Measurements from ENCODE around the gene SYT3. TPM values are rescaled to one million over a fixed set of nuclear protein-coding genes. Genes with fewer than 3 reads are reported as not detected.

The SYT3 gene
- total and polyA plus RNA-seq, 2 donors (not counting 3 experiments of a cell fraction or from before 2014, with no cell fraction given), result 0.11 to 0.53 TPM

DNA sequence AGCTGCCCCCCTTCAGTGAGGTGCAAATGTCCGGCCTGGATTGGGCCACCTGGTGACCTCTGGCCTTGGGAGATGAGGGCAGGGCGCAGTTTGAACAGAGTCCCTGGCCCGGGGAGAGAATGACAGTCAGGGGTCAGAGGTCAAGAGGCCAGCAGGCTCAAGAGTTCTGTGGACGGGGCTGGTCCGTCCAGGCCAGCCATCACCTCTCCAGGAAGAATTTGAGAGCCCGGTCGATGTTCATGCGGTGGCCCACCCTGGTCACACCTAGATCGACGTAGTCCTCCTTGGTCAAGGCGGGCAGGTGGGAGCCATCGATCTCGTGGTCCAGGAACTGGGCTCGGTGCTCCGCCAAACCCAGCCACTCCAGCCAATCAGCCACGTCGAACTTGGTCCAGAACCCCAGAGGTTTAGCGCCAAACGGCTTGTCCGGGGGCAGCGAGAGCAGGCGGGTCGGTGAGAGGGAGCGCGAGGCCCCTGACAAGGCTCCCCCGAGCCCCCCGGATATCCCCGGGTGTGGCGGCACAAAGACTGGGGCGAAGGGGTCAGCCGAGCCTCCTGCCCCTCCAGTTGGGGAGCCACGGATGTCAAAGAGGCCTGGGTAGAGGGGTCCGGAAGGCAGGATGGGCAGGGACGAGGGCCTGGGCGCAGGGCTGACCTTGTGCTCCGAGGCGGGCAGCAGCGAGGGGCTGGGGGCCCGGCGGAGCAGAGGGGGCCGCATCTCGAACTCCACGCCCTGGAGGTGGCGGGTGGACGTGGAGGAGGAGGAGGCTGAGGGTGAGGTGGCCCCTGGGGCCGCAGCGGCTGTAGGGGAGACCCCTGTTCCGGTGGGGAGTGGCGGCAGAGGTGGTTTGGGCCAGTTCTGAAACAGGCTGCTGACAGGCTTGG is 22.3 kb upstream of the SYT3 start:
- dilution Hi-C loops (cut with MboI; ENCODE audit: extremely low pct_ligation_motif_present, low sequenced_read_pairs) (no loop called here), intact Hi-C loops (cut with micrococcal nuclease) (no loop called here)
- FAIRE-seq (no peak), DNase-seq (ENCODE audit: low read depth, low spot score) (no peak)
- no peaks in the 10 kb centered on the region for H3K9me1 ChIP-seq (replicated peaks; ENCODE audit: control insufficient read depth, extremely low read depth, insufficient read depth, low read length)
- no peak overlapping the region for H3K4me2 ChIP-seq (ENCODE audit: insufficient read depth, low read length)
- no peak overlapping the region for H3K9ac ChIP-seq (replicated peaks; ENCODE audit: extremely low read depth, insufficient read depth, low read length)
- H3K4me3 ChIP-seq (replicated peaks in 1 of 3; ENCODE audit: insufficient read depth in 1 of 3, low read depth in 1 of 3, low read length in 3 of 3), result no peak overlapping the region
- CTCF ChIA-PET, result no interaction called here
- no peak overlapping the region for H2AFZ ChIP-seq (ENCODE audit: low read depth, low read length)
- POLR2A ChIA-PET, result no interaction called here
- H3K79me2 ChIP-seq (ENCODE audit: control insufficient read depth, insufficient read depth, low read length), result no peaks in the 10 kb centered on the region
- no peaks in the 10 kb centered on the region for H4K20me1 ChIP-seq (replicated peaks; ENCODE audit: control insufficient read depth, extremely low read depth, insufficient read depth, low read length)
- peaks cover 11% of the 10 kb centered on the region for H3K4me1 ChIP-seq (ENCODE audit: control insufficient read depth, extremely low read depth, insufficient read depth, low read length)
- peaks cover 7 to 13% of the 10 kb centered on the region in 2 experiments for H3K27me3 ChIP-seq (ENCODE audit: control insufficient read depth in 2 of 2, insufficient read depth in 2 of 2, low read length in 2 of 2)
- BruUV-seq (replicated peaks), result no TSS peak
- no peak overlapping the region for H3K27ac ChIP-seq (ENCODE audit: insufficient read depth, low read depth, low read length)
- TF ChIP-seq EZH2 (IDR thresholded peaks at IDR 0.05; ENCODE audit: borderline replicate concordance, low read depth, low read length, severe bottlenecking) (no peak), CTCF (IDR thresholded peaks at IDR 0.05; ENCODE audit: extremely low read depth in 1 of 2, insufficient read depth in 1 of 2, low read depth in 1 of 2, low read length in 2 of 2) (no peak), MAX (IDR thresholded peaks at IDR 0.05; ENCODE audit: insufficient read depth, insufficient read length) (no peak), POLR2A (IDR thresholded peaks at IDR 0.05; ENCODE audit: low read depth, low read length) (no peak), POLR2AphosphoS5 (IDR thresholded peaks at IDR 0.05; ENCODE audit: insufficient read depth, low read depth, low read length) (no peak), FOS (IDR thresholded peaks at IDR 0.05; ENCODE audit: borderline replicate concordance, insufficient read depth, low read length) (no peak), GATA2 (IDR thresholded peaks at IDR 0.05; ENCODE audit: insufficient read depth, insufficient read length, low read depth, low read length) (no peak), JUN (IDR thresholded peaks at IDR 0.05; ENCODE audit: borderline replicate concordance, insufficient read depth, insufficient read length, low read depth) (no peak), MYC (IDR thresholded peaks at IDR 0.05; ENCODE audit: low read depth, low read length) (no peak)
- no peaks in the 10 kb centered on the region for H3K36me3 ChIP-seq (ENCODE audit: control insufficient read depth in 2 of 2, extremely low read depth in 1 of 2, insufficient read depth in 2 of 2, low read length in 2 of 2)
- no peaks in the 10 kb centered on the region for H3K9me3 ChIP-seq (replicated peaks; ENCODE audit: control insufficient read depth, insufficient read depth, low read length)
